ENCODE data around the gene PRKN.

The PRKN gene

DNA sequence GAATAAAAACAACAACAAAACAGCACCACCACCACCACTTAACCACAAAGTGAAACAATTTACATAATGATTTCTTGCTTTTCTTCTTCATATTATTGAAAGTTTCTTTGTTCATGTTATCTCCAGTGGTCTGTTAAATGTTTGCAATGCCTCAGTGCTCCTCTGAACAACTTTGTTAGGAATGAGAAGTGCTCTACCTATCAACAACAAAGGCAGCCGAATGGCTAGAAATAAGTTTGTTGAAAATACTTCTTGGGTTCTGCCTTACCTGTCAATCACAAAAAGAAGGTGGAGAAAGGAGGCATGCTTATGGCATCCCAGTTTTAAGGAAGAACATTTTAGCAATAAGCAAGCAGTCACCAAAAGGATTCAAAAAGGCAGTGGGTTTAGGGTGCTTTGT, 490.2 kb downstream of the PRKN start:
- in situ Hi-C loops (cut with MboI; ENCODE audit: low pct_unique_long_range_greater_than_20kb, low sequenced_read_pairs, unreplicated experiment), result no loop called here
- TF ChIP-seq, protein P1, sequence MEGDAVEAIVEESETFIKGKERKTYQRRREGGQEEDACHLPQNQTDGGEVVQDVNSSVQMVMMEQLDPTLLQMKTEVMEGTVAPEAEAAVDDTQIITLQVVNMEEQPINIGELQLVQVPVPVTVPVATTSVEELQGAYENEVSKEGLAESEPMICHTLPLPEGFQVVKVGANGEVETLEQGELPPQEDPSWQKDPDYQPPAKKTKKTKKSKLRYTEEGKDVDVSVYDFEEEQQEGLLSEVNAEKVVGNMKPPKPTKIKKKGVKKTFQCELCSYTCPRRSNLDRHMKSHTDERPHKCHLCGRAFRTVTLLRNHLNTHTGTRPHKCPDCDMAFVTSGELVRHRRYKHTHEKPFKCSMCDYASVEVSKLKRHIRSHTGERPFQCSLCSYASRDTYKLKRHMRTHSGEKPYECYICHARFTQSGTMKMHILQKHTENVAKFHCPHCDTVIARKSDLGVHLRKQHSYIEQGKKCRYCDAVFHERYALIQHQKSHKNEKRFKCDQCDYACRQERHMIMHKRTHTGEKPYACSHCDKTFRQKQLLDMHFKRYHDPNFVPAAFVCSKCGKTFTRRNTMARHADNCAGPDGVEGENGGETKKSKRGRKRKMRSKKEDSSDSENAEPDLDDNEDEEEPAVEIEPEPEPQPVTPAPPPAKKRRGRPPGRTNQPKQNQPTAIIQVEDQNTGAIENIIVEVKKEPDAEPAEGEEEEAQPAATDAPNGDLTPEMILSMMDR (IDR thresholded peaks at IDR 0.05; ENCODE audit: extremely low read depth, insufficient read depth, missing control alignments), result no peak
- no peak for DNase-seq (ENCODE audit: low spot score)

DNA sequence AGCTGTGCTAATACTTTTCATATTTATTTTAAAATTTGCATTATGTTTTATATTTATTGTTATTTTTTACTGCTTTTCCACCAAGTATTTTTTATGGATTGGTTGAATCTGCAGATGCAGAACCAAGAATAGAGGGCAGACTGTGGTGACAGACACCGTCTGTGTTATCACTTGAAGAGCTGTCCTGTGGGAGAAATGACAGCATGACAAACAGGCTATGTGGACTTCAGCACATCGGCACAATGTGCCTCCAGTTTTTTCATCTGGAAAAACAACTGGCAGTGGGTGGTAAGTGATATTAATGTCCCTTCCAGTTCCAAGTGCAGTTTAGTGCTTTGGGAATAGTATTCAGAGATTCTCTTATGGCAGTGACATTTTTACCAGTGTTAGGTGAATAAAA, 492.9 kb downstream of the PRKN start:
- TF ChIP-seq, protein P1 (IDR thresholded peaks at IDR 0.05; ENCODE audit: extremely low read depth, insufficient read depth, missing control alignments), result no peak
- no peak for DNase-seq (ENCODE audit: low spot score)
- in situ Hi-C loops (cut with MboI; ENCODE audit: low pct_unique_long_range_greater_than_20kb, low sequenced_read_pairs, unreplicated experiment), result no loop called here

GRCh38 chr6:162230147-162230752, 497.3 kb downstream of the PRKN start:
- no peak for DNase-seq (ENCODE audit: low spot score)
- TF ChIP-seq, protein P1 (IDR thresholded peaks at IDR 0.05; ENCODE audit: extremely low read depth, insufficient read depth, missing control alignments), result no peak
- in situ Hi-C loops (cut with MboI; ENCODE audit: low pct_unique_long_range_greater_than_20kb, low sequenced_read_pairs, unreplicated experiment), result no loop called here

GRCh38 chr6:162229093-162229492, 498.5 kb downstream of the PRKN start:
- TF ChIP-seq, protein P1 (IDR thresholded peaks at IDR 0.05; ENCODE audit: extremely low read depth, insufficient read depth, missing control alignments), result no peak
- DNase-seq (ENCODE audit: low spot score), result no peak
- in situ Hi-C loops (cut with MboI; ENCODE audit: low pct_unique_long_range_greater_than_20kb, low sequenced_read_pairs, unreplicated experiment), result no loop called here

GRCh38 chr6:162226803-162227202, 500.8 kb downstream of the PRKN start:
- in situ Hi-C loops (cut with MboI; ENCODE audit: low pct_unique_long_range_greater_than_20kb, low sequenced_read_pairs, unreplicated experiment), result no loop called here
- DNase-seq (ENCODE audit: low spot score), result no peak

DNA sequence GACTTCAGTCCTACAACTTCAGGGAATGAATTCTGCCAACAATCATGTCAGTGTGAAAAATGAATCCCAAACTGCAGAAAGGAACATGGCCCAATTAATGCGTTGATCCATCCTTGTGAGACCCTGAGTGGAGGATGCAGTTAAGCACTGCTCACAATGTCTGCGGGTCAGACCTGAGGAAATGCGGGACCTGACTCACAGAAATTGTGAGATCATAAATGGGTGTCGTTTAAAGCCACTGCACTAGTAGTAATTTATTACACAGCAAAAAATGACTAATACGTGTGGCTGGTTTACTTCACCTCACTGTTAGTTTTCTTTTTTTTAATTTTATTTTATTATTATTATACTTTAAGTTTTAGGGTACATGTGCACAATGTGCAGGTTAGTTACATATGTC, 505.0 kb downstream of the PRKN start:
- in situ Hi-C loops (cut with MboI; ENCODE audit: low pct_unique_long_range_greater_than_20kb, low sequenced_read_pairs, unreplicated experiment), result no loop called here

More at GRCh38 chr6:162226803-162227202, 500.8 kb downstream of the PRKN start:
- TF ChIP-seq, protein P1 (IDR thresholded peaks at IDR 0.05; ENCODE audit: extremely low read depth, insufficient read depth, missing control alignments), result no peak

More for the DNA sequence above, 505.0 kb downstream of the PRKN start:
- DNase-seq (ENCODE audit: low spot score), result no peak
- TF ChIP-seq, protein P1 (IDR thresholded peaks at IDR 0.05; ENCODE audit: extremely low read depth, insufficient read depth, missing control alignments), result no peak
